ENCODE measurements around the gene MPC1. TPM values are rescaled to one million over a fixed set of nuclear protein-coding genes. Genes with fewer than 3 reads are reported as not detected.

MPC1 gene
- total RNA-seq, 3 donors from 2014 or later = 37.4 to 66.9 (median 65.7) TPM

DNA sequence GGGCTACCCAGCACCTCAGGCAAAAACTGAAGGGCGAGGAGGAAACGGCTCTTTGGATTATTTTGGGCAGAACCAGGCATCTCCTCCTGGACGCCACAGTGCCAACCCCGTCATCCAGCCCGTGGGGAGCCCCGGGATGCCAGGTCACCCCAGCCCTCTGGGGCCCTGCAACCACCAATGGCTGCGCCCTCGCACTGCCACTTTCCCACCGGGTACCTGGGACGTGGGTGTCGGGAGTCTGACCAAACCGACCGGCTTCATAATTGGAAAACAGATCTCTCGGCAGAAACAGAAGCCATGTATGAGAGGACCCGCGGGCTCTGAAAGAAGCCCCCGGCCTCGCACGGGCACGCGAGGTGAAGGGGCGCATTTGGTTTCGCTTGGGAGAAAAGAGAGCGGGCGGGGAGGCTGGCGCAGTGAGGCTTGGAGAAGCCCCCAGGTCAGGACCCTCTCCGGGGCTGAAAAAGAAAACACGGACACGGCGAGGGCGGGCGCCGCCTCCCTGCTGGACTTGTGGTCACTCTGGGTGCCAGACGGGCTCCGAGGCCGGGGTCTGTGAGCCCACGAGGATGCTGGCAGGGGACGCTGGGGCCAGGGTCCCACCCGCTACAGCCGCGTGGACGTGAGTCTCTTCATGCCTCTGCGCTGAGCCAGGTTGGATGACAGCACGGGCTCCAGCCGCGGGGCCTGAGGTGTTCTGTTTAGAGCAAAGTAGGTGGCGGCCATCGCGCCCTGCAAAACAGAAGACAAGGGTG is 29.6 kb upstream of the MPC1 start:
- H3K4me1 ChIP-seq = no peaks in the 10 kb centered on the region
- intact Hi-C loops (cut with DNase I; ENCODE audit: low total_unique reads) = loop anchor here (10.0 kb wide), 1 partner anchor 738 kb away; no protein-coding TSS in a partner anchor
- H3K36me3 ChIP-seq = no peaks in the 10 kb centered on the region
- no peak overlapping the region for H3K4me3 ChIP-seq
- TF ChIP-seq POLR2AphosphoS5 (IDR thresholded peaks at IDR 0.05) (no peak), POLR2A (IDR thresholded peaks at IDR 0.05) (no peak)
- TF ChIP-seq, protein P1, sequence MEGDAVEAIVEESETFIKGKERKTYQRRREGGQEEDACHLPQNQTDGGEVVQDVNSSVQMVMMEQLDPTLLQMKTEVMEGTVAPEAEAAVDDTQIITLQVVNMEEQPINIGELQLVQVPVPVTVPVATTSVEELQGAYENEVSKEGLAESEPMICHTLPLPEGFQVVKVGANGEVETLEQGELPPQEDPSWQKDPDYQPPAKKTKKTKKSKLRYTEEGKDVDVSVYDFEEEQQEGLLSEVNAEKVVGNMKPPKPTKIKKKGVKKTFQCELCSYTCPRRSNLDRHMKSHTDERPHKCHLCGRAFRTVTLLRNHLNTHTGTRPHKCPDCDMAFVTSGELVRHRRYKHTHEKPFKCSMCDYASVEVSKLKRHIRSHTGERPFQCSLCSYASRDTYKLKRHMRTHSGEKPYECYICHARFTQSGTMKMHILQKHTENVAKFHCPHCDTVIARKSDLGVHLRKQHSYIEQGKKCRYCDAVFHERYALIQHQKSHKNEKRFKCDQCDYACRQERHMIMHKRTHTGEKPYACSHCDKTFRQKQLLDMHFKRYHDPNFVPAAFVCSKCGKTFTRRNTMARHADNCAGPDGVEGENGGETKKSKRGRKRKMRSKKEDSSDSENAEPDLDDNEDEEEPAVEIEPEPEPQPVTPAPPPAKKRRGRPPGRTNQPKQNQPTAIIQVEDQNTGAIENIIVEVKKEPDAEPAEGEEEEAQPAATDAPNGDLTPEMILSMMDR (IDR thresholded peaks at IDR 0.05) = no peak
- H3K27me3 ChIP-seq = no peaks in the 10 kb centered on the region
- no peak for DNase-seq (ENCODE audit: low spot score in 2 of 2)
- H3K27ac ChIP-seq = no peak overlapping the region
- no peaks in the 10 kb centered on the region for H3K9me3 ChIP-seq

DNA sequence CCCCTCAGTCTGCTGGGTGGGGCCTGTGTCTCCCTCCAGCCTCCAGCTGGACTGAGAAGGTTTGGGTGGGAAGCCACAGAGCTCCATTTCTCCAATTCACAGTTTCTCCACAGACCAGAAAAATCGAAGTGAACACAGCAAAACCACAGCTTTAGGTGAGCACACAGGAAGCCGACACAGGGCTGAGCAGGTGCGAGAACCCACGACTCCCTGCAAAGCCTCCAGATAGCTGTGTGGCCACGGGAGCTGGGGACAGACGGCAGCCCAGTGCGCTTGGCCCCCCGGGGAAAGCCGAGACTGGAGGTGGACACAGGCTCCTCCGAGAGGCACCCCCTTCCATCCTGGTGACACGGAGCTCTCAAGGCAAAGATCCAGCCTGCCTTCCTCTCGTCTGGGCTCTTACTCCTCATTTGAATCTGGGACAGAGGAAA is 29.0 kb upstream of the MPC1 start:
- no peak overlapping the region for H3K27ac ChIP-seq
- intact Hi-C loops (cut with DNase I; ENCODE audit: low total_unique reads) = loop anchor here (10.0 kb wide), 1 partner anchor 737 kb away; no protein-coding TSS in a partner anchor
- TF ChIP-seq, protein P1 (IDR thresholded peaks at IDR 0.05) = no peak
- TF ChIP-seq POLR2AphosphoS5 (IDR thresholded peaks at IDR 0.05) = no peak
- no peak for TF ChIP-seq POLR2A (IDR thresholded peaks at IDR 0.05)
- H3K9me3 ChIP-seq = no peaks in the 10 kb centered on the region
- H3K36me3 ChIP-seq = no peaks in the 10 kb centered on the region
- no peak for DNase-seq (ENCODE audit: low spot score in 2 of 2)
- no peaks in the 10 kb centered on the region for H3K27me3 ChIP-seq
- no peaks in the 10 kb centered on the region for H3K4me1 ChIP-seq
- H3K4me3 ChIP-seq = no peak overlapping the region

DNA sequence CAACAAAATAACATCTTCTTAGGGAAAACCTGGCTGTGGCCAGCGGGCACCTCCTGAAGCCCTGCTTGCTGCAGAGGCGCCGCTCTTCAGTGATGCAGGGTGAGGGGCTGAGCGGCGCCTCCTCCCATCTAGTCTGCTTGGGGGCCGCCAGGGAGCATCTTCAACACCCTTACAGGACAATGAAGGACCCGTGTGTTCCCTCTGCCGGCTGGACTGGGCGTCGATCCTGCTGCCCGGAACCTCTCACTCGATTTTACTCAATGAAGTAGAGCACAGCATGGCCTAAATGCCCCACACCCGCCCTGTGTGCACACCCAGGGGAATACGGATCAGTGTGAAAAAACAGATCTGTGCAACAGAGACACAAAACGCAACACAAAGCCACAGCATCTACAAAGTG is 28.5 kb upstream of the MPC1 start:
- Histone ChIP-seq H3K4me1 (no peaks in the 10 kb centered on the region), H3K27ac (no peak overlapping the region), H3K27me3 (no peaks in the 10 kb centered on the region), H3K9me3 (no peaks in the 10 kb centered on the region), H3K36me3 (no peaks in the 10 kb centered on the region), H3K4me3 (no peak overlapping the region)
- TF ChIP-seq, protein P1 (IDR thresholded peaks at IDR 0.05) = no peak
- TF ChIP-seq POLR2AphosphoS5 (IDR thresholded peaks at IDR 0.05) (no peak), POLR2A (IDR thresholded peaks at IDR 0.05) (no peak)
- intact Hi-C loops (cut with DNase I; ENCODE audit: low total_unique reads) = loop anchor here (10.0 kb wide), 1 partner anchor 736 kb away; no protein-coding TSS in a partner anchor
- no peak for DNase-seq (ENCODE audit: low spot score in 2 of 2)

DNA sequence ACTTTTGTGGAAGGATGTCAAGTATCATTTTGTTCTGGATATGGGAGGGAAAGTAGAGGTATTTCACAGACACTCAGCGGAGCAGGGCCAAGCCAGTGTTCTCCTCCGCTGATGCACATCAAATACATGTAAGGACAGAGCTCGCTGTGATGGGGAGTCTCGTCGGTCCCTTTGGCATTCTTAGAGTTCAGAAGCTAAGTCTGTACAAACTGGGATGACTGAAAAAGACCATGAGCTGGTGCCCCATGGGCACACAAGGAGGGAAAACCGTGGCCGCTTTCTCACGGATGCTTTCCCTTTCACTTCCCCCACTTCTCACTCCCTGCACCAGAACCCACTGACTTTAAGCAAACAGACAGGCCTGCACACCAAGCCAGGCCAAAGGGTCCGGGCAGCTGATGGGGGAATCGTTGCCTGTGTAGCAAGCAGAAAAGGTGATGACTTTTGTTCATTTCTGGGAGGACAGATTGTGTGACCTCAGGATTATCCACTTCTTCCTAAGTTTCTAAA is 27.7 kb upstream of the MPC1 start:
- TF ChIP-seq POLR2A (IDR thresholded peaks at IDR 0.05) = no peak
- H3K4me3 ChIP-seq = no peak overlapping the region
- no peaks in the 10 kb centered on the region for H3K36me3 ChIP-seq
- DNase-seq (ENCODE audit: low spot score in 2 of 2) = no peak
- intact Hi-C loops (cut with DNase I; ENCODE audit: low total_unique reads) = loop anchor here (10.0 kb wide), 1 partner anchor 736 kb away; no protein-coding TSS in a partner anchor
- H3K4me1 ChIP-seq = no peaks in the 10 kb centered on the region
- no peak overlapping the region for H3K27ac ChIP-seq
- no peaks in the 10 kb centered on the region for H3K9me3 ChIP-seq
- no peaks in the 10 kb centered on the region for H3K27me3 ChIP-seq

DNA sequence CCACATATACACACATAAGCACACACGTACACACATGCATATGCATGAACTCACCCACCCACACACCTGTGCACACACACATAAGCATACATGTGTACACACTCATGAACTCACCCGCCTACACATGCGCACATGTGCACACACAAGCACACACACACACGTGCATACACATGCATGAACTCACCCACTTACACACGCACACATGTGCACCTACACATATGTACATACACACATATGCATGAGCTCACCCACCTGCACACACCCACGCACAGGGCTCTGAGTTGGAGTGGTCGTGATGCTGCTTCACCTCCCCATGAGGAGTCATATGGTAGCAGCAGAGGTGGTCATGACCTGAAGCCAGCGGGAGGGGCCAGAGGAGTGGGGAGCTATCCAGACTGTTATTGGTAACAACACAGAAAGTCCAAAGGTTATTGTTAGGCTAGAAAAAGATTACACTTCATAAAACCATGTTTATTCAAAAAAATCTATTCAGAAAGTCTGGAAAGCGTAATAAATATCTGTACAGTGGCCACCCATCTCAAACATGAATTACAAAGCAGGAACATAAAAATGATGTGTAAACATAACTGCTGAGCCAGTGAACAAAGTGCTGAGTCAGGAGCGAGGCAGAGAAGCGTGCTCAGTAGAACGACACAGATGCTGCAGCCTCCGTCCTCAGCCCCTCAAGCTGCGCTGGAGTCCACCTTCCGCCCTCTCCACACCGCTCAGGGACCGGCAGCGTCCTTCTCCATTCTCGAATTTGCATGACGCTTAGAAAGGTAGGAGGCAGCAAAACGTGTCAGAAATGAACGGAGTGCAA is 26.4 kb upstream of the MPC1 start:
- Histone ChIP-seq H3K4me3 (no peak overlapping the region), H3K27ac (no peak overlapping the region), H3K4me1 (no peaks in the 10 kb centered on the region), H3K27me3 (no peaks in the 10 kb centered on the region), H3K36me3 (no peaks in the 10 kb centered on the region), H3K9me3 (no peaks in the 10 kb centered on the region)
- no peak for DNase-seq (ENCODE audit: low spot score in 2 of 2)
- no peak for TF ChIP-seq POLR2AphosphoS5 (IDR thresholded peaks at IDR 0.05)
- TF ChIP-seq, protein P1 (IDR thresholded peaks at IDR 0.05) = no peak
- no peak for TF ChIP-seq POLR2A (IDR thresholded peaks at IDR 0.05)
- intact Hi-C loops (cut with DNase I; ENCODE audit: low total_unique reads) = no loop called here

Data from breast epithelium (tissue), 4 donors.